GM21390 (cell line): Measurements from ENCODE around the gene PROC.
"Not testable (repeated sequence)": the region's sequence is repeated elsewhere in the genome, so short reads cannot be mapped to it uniquely, and the experiment has no call there.

Experiments
- ATAC-seq: cut with Tn5 transposase; IDR thresholded peaks from one replicate; pipeline ENCODE4 v1.9.1; 2021; ENCODE audit not compliant: unreplicated experiment

The PROC gene

GRCh38 chr2:127425540-127426490, 7.6 kb downstream of the PROC start:
- ATAC-seq, result no peak

- ATAC-seq, result no peak
These were observed 8.5 kb downstream of the PROC start for GRCh38 chr2:127426501-127427354.

GRCh38 chr2:127427376-127428056, 9.3 kb downstream of the PROC start:
- ATAC-seq, result no peak

GRCh38 chr2:127428057-127428814, 10.0 kb downstream of the PROC start:
- no peak for ATAC-seq

- no peak for ATAC-seq
These were observed 10.5 kb downstream of the PROC start for GRCh38 chr2:127428815-127429109.

GRCh38 chr2:127429291-127429690, 11.1 kb downstream of the PROC start:
- no peak for ATAC-seq

GRCh38 chr2:127429844-127430425, 11.7 kb downstream of the PROC start:
- ATAC-seq, result no peak

- ATAC-seq, result no peak
These were observed 13.3 kb downstream of the PROC start for GRCh38 chr2:127431408-127432023.

- no peak for ATAC-seq
These were observed 16.3 kb downstream of the PROC start for GRCh38 chr2:127434515-127434914.

GRCh38 chr2:127437056-127437455, 18.8 kb downstream of the PROC start:
- ATAC-seq, result no peak

GRCh38 chr2:127437781-127438726, 19.8 kb downstream of the PROC start:
- ATAC-seq, result no peak

- ATAC-seq, result no peak
These were observed 21.1 kb downstream of the PROC start for GRCh38 chr2:127439343-127439742.

- ATAC-seq, result no peak
These were observed 30.3 kb downstream of the PROC start for GRCh38 chr2:127448526-127448925.

- no peak for ATAC-seq
These were observed 31.2 kb downstream of the PROC start for GRCh38 chr2:127449414-127449813.

GRCh38 chr2:127449898-127450297, 31.7 kb downstream of the PROC start:
- ATAC-seq, result no peak

- ATAC-seq, result no peak
These were observed 33.8 kb downstream of the PROC start for GRCh38 chr2:127451981-127452380.

GRCh38 chr2:127452423-127452822, 34.2 kb downstream of the PROC start:
- ATAC-seq, result not testable (repeated sequence)

- no peak for ATAC-seq
These were observed 34.8 kb downstream of the PROC start for GRCh38 chr2:127453013-127453391.
